GM23338 (cell line): ENCODE data around the gene SHKBP1. TPM values are rescaled to one million over a fixed set of nuclear protein-coding genes. Genes with fewer than 3 reads are reported as not detected.

Experiments
- ATAC-seq: fragments of 200-7000 bp; cut with Tn5 transposase; 3 replicates; pipeline ENCODE4 v1.9.1; 2020
- DNase-seq: peaks from one replicate; pipeline ENCODE4 v3.0.0-alpha.2; 2015; ENCODE audit warnings: low spot score
- H2AFZ ChIP-seq: fragments of 200-600 bp; sonication (generic); 2 replicates; pipeline ENCODE4 v1.8.0; 2016; ENCODE audit warnings: antibody characterized with exemption, mild to moderate bottlenecking, moderate library complexity
- H3F3A ChIP-seq: fragments of 200-600 bp; sonication (generic); replicated peaks from 2 replicates; pipeline ENCODE4 v1.8.0; 2017; ENCODE audit warnings: antibody characterized with exemption, mixed run types, low read depth
- H3K27ac ChIP-seq: fragments of 200-600 bp; sonication (generic); 2 replicates; pipeline ENCODE4 v1.6.1; 2016; ENCODE audit warnings: low read depth
- H3K27me3 ChIP-seq: fragments of 200-600 bp; sonication (generic); 2 replicates; pipeline ENCODE4 v1.8.0; 2016; ENCODE audit warnings: mild to moderate bottlenecking, mixed run types, moderate library complexity; ENCODE audit not compliant: insufficient read depth
- H3K36me3 ChIP-seq: fragments of 200-600 bp; sonication (generic); 2 replicates; pipeline ENCODE4 v1.8.0; 2016; ENCODE audit warnings: mild to moderate bottlenecking; ENCODE audit not compliant: insufficient read depth
- H3K4me1 ChIP-seq: fragments of 200-600 bp; sonication (generic); 2 replicates; pipeline ENCODE4 v1.8.0; 2016; ENCODE audit warnings: mild to moderate bottlenecking, moderate library complexity; ENCODE audit not compliant: insufficient read depth
- H3K4me2 ChIP-seq: fragments of 200-600 bp; sonication (generic); 2 replicates; pipeline ENCODE4 v1.7.1; 2017; ENCODE audit warnings: mixed run types
- H3K4me3 ChIP-seq: fragments of 200-600 bp; sonication (generic); 2 replicates; pipeline ENCODE4 v1.6.1; 2016; ENCODE audit warnings: mixed run types
- H3K79me2 ChIP-seq: fragments of 200-600 bp; sonication (generic); replicated peaks from 2 replicates; pipeline ENCODE4 v1.8.0; 2017; ENCODE audit warnings: mild to moderate bottlenecking; ENCODE audit not compliant: insufficient read depth
- H3K9me2 ChIP-seq: fragments of 200-600 bp; sonication (generic); 2 replicates; pipeline ENCODE4 v1.8.0; 2017; ENCODE audit not compliant: insufficient read depth
- H4K20me1 ChIP-seq: fragments of 200-600 bp; sonication (generic); replicated peaks from 2 replicates; pipeline ENCODE4 v1.8.0; 2017; ENCODE audit warnings: mild to moderate bottlenecking; ENCODE audit not compliant: insufficient read depth
- H3K27ac Mint-ChIP-seq: 2 replicates; pipeline ENCODE4 v1.8.0; 2020; ENCODE audit warnings: inconsistent platforms, mild to moderate bottlenecking, moderate library complexity, mixed read lengths
- H3K27me3 Mint-ChIP-seq: 3 replicates; pipeline ENCODE4 v1.8.0; 2022; ENCODE audit warnings: low read depth, mild to moderate bottlenecking, moderate library complexity, mixed read lengths, inconsistent platforms; ENCODE audit not compliant: insufficient read depth, poor library complexity
- H3K36me3 Mint-ChIP-seq: 3 replicates; pipeline ENCODE4 v1.8.0; 2021; ENCODE audit warnings: low read depth, mild to moderate bottlenecking, inconsistent platforms, moderate library complexity, mixed read lengths
- H3K4me1 Mint-ChIP-seq: 3 replicates; pipeline ENCODE4 v1.8.0; 2020; ENCODE audit warnings: mild to moderate bottlenecking, inconsistent platforms, mixed read lengths
- H3K4me3 Mint-ChIP-seq: 3 replicates; pipeline ENCODE4 v1.8.0; 2021; ENCODE audit warnings: moderate library complexity, mild to moderate bottlenecking, inconsistent platforms, mixed read lengths
- H3K9me3 Mint-ChIP-seq: 3 replicates; pipeline ENCODE4 v1.8.0; 2020; ENCODE audit warnings: moderate library complexity, mild to moderate bottlenecking, inconsistent platforms, mixed read lengths
- CREB1 ChIP-seq: fragments of 250-450 bp; sonication (Bioruptor Pico); IDR thresholded peaks from 2 replicates; pipeline ENCODE4 v1.5.0; 2020; ENCODE audit warnings: low read depth, mild to moderate bottlenecking, moderate library complexity
- ETS1 ChIP-seq: IDR thresholded peaks from 2 replicates; pipeline ENCODE4 v1.6.1; 2016; ENCODE audit warnings: antibody characterized with exemption
- EZH2 ChIP-seq: fragments of 200-600 bp; sonication (generic); IDR thresholded peaks from one replicate; pipeline ENCODE4 v1.8.0; 2017; ENCODE audit warnings: antibody characterized with exemption, mild to moderate bottlenecking, low read depth; ENCODE audit not compliant: unreplicated experiment
- EZH2phosphoT487 ChIP-seq: fragments of 200-600 bp; sonication (generic); IDR thresholded peaks from one replicate; pipeline ENCODE4 v1.8.1; 2018; ENCODE audit warnings: antibody characterized with exemption; ENCODE audit not compliant: unreplicated experiment
- NANOG ChIP-seq: IDR thresholded peaks from 2 replicates; pipeline ENCODE4 v1.6.1; 2016; ENCODE audit warnings: antibody characterized with exemption, borderline replicate concordance
- POLR2AphosphoS5 ChIP-seq: IDR thresholded peaks from 2 replicates; pipeline ENCODE4 v1.6.1; 2016; ENCODE audit warnings: antibody characterized with exemption, low read depth
- STAT1 ChIP-seq: IDR thresholded peaks from one replicate; pipeline ENCODE4 v1.6.1; 2016; ENCODE audit warnings: antibody characterized with exemption; ENCODE audit not compliant: unreplicated experiment
- ZNF462 ChIP-seq: fragments of 250-450 bp; sonication (Bioruptor Pico); IDR thresholded peaks from 2 replicates; pipeline ENCODE4 v1.5.0; 2020; ENCODE audit warnings: mild to moderate bottlenecking, moderate library complexity
- polyA plus RNA-seq: library from polyadenylated mRNA; unstranded; fragments of >200 nt; fragmentation: Nextera tagmentation; extraction: Ambion mirVana; gene quantifications from 2 replicates; pipeline ENCODE4 v1.2.1, GENCODE V29; 2016
- total RNA-seq: library from RNA; depleted of rRNA; stranded (reverse); fragments of >200 nt; shearing (Covaris generic); gene quantifications from 2 replicates; pipeline ENCODE4 v1.2.3, GENCODE V29; 2014
- TF ChIP-seq, protein P1 (sequence below), 2 experiments: fragments of 200-600 bp in 1 of 2; sonication (generic) in 1 of 2; conservative IDR thresholded peaks; 2 replicates each; pipeline versions ENCODE4 v1.5.1 to v1.6.1; 2016 to 2017; ENCODE audit warnings: antibody characterized with exemption in 2 of 2, low read depth in 2 of 2, mild to moderate bottlenecking in 2 of 2, moderate library complexity in 1 of 2
- TF ChIP-seq, protein P2 (sequence below): IDR thresholded peaks from one replicate; pipeline ENCODE4 v1.6.1; 2018; ENCODE audit warnings: antibody characterized with exemption; ENCODE audit not compliant: unreplicated experiment

The SHKBP1 gene
- total and polyA plus RNA-seq, 2 experiments from 2014 or later = 63.2 to 69.8 TPM

GRCh38 chr19:40585982-40586422 is 9.3 kb downstream of the SHKBP1 start:
- no peaks in the 10 kb centered on the region for H3K9me3 Mint-ChIP-seq
- no peaks in the 10 kb centered on the region for H3K4me1 ChIP-seq
- H3K4me2 ChIP-seq = no peak overlapping the region
- no peak overlapping the region for H3K27ac ChIP-seq
- H2AFZ ChIP-seq = no peak overlapping the region
- no peak overlapping the region for H3K27ac Mint-ChIP-seq
- H3K27me3 ChIP-seq = no peaks in the 10 kb centered on the region
- ATAC-seq = no peak
- no peak for TF ChIP-seq ETS1
- TF ChIP-seq EZH2 = no peak
- TF ChIP-seq, protein P1, sequence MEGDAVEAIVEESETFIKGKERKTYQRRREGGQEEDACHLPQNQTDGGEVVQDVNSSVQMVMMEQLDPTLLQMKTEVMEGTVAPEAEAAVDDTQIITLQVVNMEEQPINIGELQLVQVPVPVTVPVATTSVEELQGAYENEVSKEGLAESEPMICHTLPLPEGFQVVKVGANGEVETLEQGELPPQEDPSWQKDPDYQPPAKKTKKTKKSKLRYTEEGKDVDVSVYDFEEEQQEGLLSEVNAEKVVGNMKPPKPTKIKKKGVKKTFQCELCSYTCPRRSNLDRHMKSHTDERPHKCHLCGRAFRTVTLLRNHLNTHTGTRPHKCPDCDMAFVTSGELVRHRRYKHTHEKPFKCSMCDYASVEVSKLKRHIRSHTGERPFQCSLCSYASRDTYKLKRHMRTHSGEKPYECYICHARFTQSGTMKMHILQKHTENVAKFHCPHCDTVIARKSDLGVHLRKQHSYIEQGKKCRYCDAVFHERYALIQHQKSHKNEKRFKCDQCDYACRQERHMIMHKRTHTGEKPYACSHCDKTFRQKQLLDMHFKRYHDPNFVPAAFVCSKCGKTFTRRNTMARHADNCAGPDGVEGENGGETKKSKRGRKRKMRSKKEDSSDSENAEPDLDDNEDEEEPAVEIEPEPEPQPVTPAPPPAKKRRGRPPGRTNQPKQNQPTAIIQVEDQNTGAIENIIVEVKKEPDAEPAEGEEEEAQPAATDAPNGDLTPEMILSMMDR (conservative IDR thresholded peaks at IDR 0.05; ENCODE audit: low read depth in 2 of 2) = no peak
- no peak for TF ChIP-seq ZNF462 (CRISPR knock-in tag)
- TF ChIP-seq, protein P2, sequence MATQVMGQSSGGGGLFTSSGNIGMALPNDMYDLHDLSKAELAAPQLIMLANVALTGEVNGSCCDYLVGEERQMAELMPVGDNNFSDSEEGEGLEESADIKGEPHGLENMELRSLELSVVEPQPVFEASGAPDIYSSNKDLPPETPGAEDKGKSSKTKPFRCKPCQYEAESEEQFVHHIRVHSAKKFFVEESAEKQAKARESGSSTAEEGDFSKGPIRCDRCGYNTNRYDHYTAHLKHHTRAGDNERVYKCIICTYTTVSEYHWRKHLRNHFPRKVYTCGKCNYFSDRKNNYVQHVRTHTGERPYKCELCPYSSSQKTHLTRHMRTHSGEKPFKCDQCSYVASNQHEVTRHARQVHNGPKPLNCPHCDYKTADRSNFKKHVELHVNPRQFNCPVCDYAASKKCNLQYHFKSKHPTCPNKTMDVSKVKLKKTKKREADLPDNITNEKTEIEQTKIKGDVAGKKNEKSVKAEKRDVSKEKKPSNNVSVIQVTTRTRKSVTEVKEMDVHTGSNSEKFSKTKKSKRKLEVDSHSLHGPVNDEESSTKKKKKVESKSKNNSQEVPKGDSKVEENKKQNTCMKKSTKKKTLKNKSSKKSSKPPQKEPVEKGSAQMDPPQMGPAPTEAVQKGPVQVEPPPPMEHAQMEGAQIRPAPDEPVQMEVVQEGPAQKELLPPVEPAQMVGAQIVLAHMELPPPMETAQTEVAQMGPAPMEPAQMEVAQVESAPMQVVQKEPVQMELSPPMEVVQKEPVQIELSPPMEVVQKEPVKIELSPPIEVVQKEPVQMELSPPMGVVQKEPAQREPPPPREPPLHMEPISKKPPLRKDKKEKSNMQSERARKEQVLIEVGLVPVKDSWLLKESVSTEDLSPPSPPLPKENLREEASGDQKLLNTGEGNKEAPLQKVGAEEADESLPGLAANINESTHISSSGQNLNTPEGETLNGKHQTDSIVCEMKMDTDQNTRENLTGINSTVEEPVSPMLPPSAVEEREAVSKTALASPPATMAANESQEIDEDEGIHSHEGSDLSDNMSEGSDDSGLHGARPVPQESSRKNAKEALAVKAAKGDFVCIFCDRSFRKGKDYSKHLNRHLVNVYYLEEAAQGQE = no peak
- TF ChIP-seq EZH2phosphoT487 = no peak
- TF ChIP-seq NANOG = no peak
- no peak for TF ChIP-seq CREB1
- TF ChIP-seq POLR2AphosphoS5 = no peak
- TF ChIP-seq STAT1 = no peak
- H3K9me2 ChIP-seq = no peaks in the 10 kb centered on the region
- H3K36me3 ChIP-seq = peaks cover 5% of the 10 kb centered on the region; the same call in 1 of the 2 replicates
- no peak overlapping the region for H3K4me3 Mint-ChIP-seq
- no peak for DNase-seq
- H4K20me1 ChIP-seq = peaks cover 4% of the 10 kb centered on the region; the same call in 1 of the 2 replicates
- H3K79me2 ChIP-seq = no peaks in the 10 kb centered on the region
- peaks cover 34% of the 10 kb centered on the region for H3K36me3 Mint-ChIP-seq
- peaks cover 8% of the 10 kb centered on the region for H3K27me3 Mint-ChIP-seq
- no peaks in the 10 kb centered on the region for H3K4me1 Mint-ChIP-seq
- 0 out of 2 replicates have a peak, but pooled peaks cover 4% of the 10 kb centered on the region for H3F3A ChIP-seq
- no peak overlapping the region for H3K4me3 ChIP-seq
